Measurements from ENCODE around the gene RRP36. TPM values are rescaled to one million over a fixed set of nuclear protein-coding genes. Genes with fewer than 3 reads are reported as not detected.

Gene RRP36
- total RNA-seq, 1 experiment from 2014 or later = 115 TPM

DNA sequence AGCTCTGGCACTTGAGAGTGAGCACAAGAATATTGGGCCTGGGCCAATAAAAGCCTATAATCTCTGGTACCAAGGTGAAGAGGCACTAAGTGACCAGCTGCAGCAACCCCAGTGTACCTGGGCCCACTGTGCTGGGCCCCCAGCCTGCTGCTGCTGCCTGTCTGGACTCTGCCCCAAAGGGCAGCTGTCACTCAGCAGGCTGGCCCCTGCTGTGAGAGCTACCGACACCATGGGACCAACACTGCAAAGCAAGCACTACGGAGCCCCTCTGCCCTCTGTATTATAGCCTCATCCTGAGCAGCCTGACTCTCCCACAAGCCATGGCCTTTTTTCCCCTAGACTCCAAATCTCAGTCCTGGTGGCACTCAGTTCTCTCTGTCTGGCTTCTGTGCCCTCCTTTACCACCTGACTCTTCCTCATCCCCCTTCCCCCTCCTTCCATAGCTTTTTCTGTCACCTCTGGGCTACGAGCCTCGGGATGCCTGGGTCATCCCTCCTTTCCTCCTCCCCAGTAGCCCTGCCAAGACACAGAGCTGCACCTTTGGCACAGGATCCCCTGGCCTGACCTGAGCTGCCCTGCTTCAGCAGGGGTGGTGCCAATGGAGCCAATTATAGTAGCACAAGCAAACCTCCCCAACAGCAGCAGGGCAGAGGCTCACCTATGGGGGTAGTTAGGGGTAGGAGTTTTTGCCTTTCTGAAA lies 14.2 kb downstream of the RRP36 start:
- ChIA-PET CTCF (no interaction called here), POLR2A (ENCODE audit: low non-redundant PET) (no interaction called here)
- no peak for DNase-seq (ENCODE audit: low spot score)
- Histone ChIP-seq H3K9me3 (ENCODE audit: low read depth, low read length, poor library complexity, severe bottlenecking) (no peaks in the 10 kb centered on the region), H3K4me3 (ENCODE audit: low read depth, low read length, poor library complexity, severe bottlenecking) (no peak overlapping the region), H3K27me3 (replicated peaks; ENCODE audit: insufficient read depth, low read depth, low read length, poor library complexity) (no peaks in the 10 kb centered on the region), H3K4me1 (ENCODE audit: insufficient read depth, low read length, poor library complexity, severe bottlenecking) (no peaks in the 10 kb centered on the region), H3K36me3 (ENCODE audit: insufficient read depth, low read length, poor library complexity, severe bottlenecking) (peaks cover 49% of the 10 kb centered on the region), H3K27ac (ENCODE audit: low read depth, low read length, poor library complexity, severe bottlenecking) (no peak overlapping the region)
- no TSS peak for BruUV-seq (replicated peaks)
- TF ChIP-seq, protein P1, sequence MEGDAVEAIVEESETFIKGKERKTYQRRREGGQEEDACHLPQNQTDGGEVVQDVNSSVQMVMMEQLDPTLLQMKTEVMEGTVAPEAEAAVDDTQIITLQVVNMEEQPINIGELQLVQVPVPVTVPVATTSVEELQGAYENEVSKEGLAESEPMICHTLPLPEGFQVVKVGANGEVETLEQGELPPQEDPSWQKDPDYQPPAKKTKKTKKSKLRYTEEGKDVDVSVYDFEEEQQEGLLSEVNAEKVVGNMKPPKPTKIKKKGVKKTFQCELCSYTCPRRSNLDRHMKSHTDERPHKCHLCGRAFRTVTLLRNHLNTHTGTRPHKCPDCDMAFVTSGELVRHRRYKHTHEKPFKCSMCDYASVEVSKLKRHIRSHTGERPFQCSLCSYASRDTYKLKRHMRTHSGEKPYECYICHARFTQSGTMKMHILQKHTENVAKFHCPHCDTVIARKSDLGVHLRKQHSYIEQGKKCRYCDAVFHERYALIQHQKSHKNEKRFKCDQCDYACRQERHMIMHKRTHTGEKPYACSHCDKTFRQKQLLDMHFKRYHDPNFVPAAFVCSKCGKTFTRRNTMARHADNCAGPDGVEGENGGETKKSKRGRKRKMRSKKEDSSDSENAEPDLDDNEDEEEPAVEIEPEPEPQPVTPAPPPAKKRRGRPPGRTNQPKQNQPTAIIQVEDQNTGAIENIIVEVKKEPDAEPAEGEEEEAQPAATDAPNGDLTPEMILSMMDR (conservative IDR thresholded peaks at IDR 0.05; ENCODE audit: low read depth, low read length) = no peak
- no peak for TF ChIP-seq EZH2 (IDR thresholded peaks at IDR 0.05; ENCODE audit: borderline replicate concordance, low read depth, low read length, poor library complexity, severe bottlenecking)
- intact Hi-C loops (cut with micrococcal nuclease; ENCODE audit: unreplicated experiment) = no loop called here

DNA sequence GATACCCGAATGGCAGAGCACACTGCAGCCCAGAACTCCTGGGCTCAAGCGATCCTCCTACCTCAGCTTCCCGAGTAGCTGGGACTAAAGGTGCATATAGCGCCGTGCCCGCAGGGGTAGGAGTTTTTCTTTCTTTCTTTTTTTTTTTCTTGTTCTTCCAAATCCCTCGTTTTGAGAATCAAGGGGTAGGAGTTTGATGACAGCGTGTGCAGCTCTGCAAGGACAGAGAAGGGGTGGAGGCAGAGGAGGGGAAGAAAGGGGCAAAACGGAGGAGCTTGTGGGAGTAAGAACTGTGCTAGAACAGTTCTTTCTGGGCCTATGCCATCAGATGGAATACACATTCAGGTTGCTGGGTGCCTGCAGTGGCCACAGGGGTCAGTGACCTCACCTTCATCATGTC lies 15.3 kb downstream of the RRP36 start:
- Histone ChIP-seq H3K36me3 (ENCODE audit: insufficient read depth, low read length, poor library complexity, severe bottlenecking) (peaks cover 53% of the 10 kb centered on the region), H3K4me3 (ENCODE audit: low read depth, low read length, poor library complexity, severe bottlenecking) (no peak overlapping the region), H3K4me1 (ENCODE audit: insufficient read depth, low read length, poor library complexity, severe bottlenecking) (no peaks in the 10 kb centered on the region), H3K9me3 (ENCODE audit: low read depth, low read length, poor library complexity, severe bottlenecking) (no peaks in the 10 kb centered on the region), H3K27me3 (replicated peaks; ENCODE audit: insufficient read depth, low read depth, low read length, poor library complexity) (no peaks in the 10 kb centered on the region), H3K27ac (ENCODE audit: low read depth, low read length, poor library complexity, severe bottlenecking) (no peak overlapping the region)
- no peak for DNase-seq (ENCODE audit: low spot score)
- CTCF ChIA-PET = no interaction called here
- no TSS peak for BruUV-seq (replicated peaks)
- intact Hi-C loops (cut with micrococcal nuclease; ENCODE audit: unreplicated experiment) = no loop called here
- TF ChIP-seq, protein P1 (conservative IDR thresholded peaks at IDR 0.05; ENCODE audit: low read depth, low read length) = no peak
- TF ChIP-seq EZH2 (IDR thresholded peaks at IDR 0.05; ENCODE audit: borderline replicate concordance, low read depth, low read length, poor library complexity, severe bottlenecking) = no peak
- POLR2A ChIA-PET (ENCODE audit: low non-redundant PET) = interaction anchor here (0.7 kb wide), 1 partner anchor 812 kb away, joined by 6 read pairs; no protein-coding TSS in a partner anchor

DNA sequence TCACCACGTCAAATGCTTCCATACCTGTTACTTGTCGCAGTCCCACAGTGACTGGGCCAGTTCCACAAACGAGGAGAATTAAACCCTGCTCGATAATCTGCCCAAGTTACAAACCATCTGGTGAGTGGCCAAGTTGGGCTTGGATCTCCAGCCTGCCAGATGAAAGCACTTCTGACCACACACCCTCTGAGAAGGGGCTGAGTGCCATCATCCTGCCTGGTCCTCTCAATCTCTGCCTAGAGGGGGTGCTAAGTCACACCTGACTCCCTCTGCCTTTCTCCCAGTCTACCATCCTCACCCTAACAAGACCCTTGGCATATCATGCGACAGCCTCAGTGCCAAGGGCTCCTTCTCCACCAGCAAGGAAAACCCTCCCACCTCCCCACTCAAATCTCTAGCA lies 15.8 kb downstream of the RRP36 start:
- no peak for TF ChIP-seq EZH2 (IDR thresholded peaks at IDR 0.05; ENCODE audit: borderline replicate concordance, low read depth, low read length, poor library complexity, severe bottlenecking)
- TF ChIP-seq, protein P1 (conservative IDR thresholded peaks at IDR 0.05; ENCODE audit: low read depth, low read length) = no peak
- H3K4me1 ChIP-seq (ENCODE audit: insufficient read depth, low read length, poor library complexity, severe bottlenecking) = no peaks in the 10 kb centered on the region
- ChIA-PET POLR2A (ENCODE audit: low non-redundant PET) (interaction anchor here (0.7 kb wide), 1 partner anchor 812 kb away, joined by 6 read pairs; no protein-coding TSS in a partner anchor), CTCF (no interaction called here)
- no peak overlapping the region for H3K27ac ChIP-seq (ENCODE audit: low read depth, low read length, poor library complexity, severe bottlenecking)
- no peak overlapping the region for H3K4me3 ChIP-seq (ENCODE audit: low read depth, low read length, poor library complexity, severe bottlenecking)
- no peak for DNase-seq (ENCODE audit: low spot score)
- peaks cover 52% of the 10 kb centered on the region for H3K36me3 ChIP-seq (ENCODE audit: insufficient read depth, low read length, poor library complexity, severe bottlenecking)
- BruUV-seq (replicated peaks) = no TSS peak
- intact Hi-C loops (cut with micrococcal nuclease; ENCODE audit: unreplicated experiment) = no loop called here
- H3K9me3 ChIP-seq (ENCODE audit: low read depth, low read length, poor library complexity, severe bottlenecking) = no peaks in the 10 kb centered on the region
- no peaks in the 10 kb centered on the region for H3K27me3 ChIP-seq (replicated peaks; ENCODE audit: insufficient read depth, low read depth, low read length, poor library complexity)
